NCI-H526 (cell line): ENCODE results near the gene MED15.
"Not testable (repeated sequence)": the region's sequence is repeated elsewhere in the genome, so short reads cannot be mapped to it uniquely, and the experiment has no call there.

ENCODE experiments used
- DNase-seq, 2 experiments: peaks; one replicate each; lab custom pipeline; 2025; lab: John Stamatoyannopoulos, UW

Gene MED15

GRCh38 chr22:20483143-20483506 is 24.3 kb upstream of the MED15 start:
- not testable (repeated sequence) for DNase-seq

GRCh38 chr22:20483771-20484170 is 23.6 kb upstream of the MED15 start:
- no peak for DNase-seq

GRCh38 chr22:20484948-20485683 is 22.3 kb upstream of the MED15 start:
- DNase-seq: no peak

GRCh38 chr22:20486229-20486628 is 21.2 kb upstream of the MED15 start:
- DNase-seq: no peak

GRCh38 chr22:20487715-20488114 is 19.7 kb upstream of the MED15 start:
- no peak for DNase-seq

GRCh38 chr22:20488946-20489345 is 18.5 kb upstream of the MED15 start:
- DNase-seq: no peak

GRCh38 chr22:20490183-20490940 is 17.0 kb upstream of the MED15 start:
- no peak for DNase-seq

- DNase-seq: no peak
Observed at GRCh38 chr22:20490941-20491307, 16.5 kb upstream of the MED15 start.

GRCh38 chr22:20491346-20491745 is 16.1 kb upstream of the MED15 start:
- DNase-seq: no peak

- peak in 1 of 2 experiments; percentile 63 for DNase-seq
Observed at GRCh38 chr22:20494978-20495860, 12.2 kb upstream of the MED15 start, which contains the start of gene KLHL22. TSS of gene KLHL22 (minus strand) at chr22:20495795. CDS start at chr22:20489211, 6,584 bp downstream.

GRCh38 chr22:20495861-20496681 is 11.3 kb upstream of the MED15 start:
- DNase-seq: peak; percentile 49 to 91

GRCh38 chr22:20497426-20497825 is 10.0 kb upstream of the MED15 start:
- DNase-seq: no peak

- DNase-seq: no peak
Observed at GRCh38 chr22:20498913-20499312, 8.5 kb upstream of the MED15 start.

- DNase-seq: no peak
Observed at GRCh38 chr22:20499769-20500168, 7.6 kb upstream of the MED15 start.

GRCh38 chr22:20503816-20504215 is 3.6 kb upstream of the MED15 start:
- DNase-seq: no peak

GRCh38 chr22:20504293-20504922 is 3.0 kb upstream of the MED15 start:
- DNase-seq: not testable (repeated sequence)

- DNase-seq: no peak
Observed at GRCh38 chr22:20506543-20507252, 712 bp upstream of the MED15 start.

- not testable (repeated sequence) for DNase-seq
Observed at GRCh38 chr22:20508067-20508755, 801 bp downstream of the MED15 start.

- DNase-seq: no peak
Observed at GRCh38 chr22:20508815-20509271, 1.4 kb downstream of the MED15 start.
